ENCODE results near the gene CLTCL1.

The CLTCL1 gene

DNA sequence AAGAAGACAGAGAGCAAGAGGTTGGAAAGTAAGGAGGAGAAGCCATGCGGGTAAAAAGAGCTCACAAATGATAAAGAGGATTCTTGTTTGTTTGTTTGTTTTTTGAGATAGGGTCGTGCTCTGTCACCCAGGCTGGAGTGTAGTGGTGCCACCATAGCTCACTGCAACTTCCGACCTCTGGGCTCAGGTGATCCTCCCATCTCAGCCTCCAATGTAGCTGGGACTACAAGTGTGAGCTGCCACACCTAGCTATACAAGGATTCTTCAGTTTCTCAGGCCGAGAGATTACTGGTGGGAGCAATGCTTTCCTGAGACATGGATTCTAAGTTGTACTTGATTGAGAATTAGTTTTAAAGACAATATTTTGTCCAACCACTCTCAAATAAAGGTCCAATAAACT is 55.6 kb downstream of the CLTCL1 start:
- H3K36me3 ChIP-seq (ENCODE audit: control insufficient read depth in 2 of 2, insufficient read depth in 2 of 2, low read length in 2 of 2) = no peaks in the 10 kb centered on the region
- no peaks in the 10 kb centered on the region for H3K9me3 ChIP-seq (ENCODE audit: control insufficient read depth in 2 of 2, low read length in 2 of 2)
- no peak overlapping the region for H3K9ac ChIP-seq (ENCODE audit: low read depth in 1 of 2, low read length in 2 of 2)
- H3K4me3 ChIP-seq (ENCODE audit: low read length in 2 of 2) = no peak overlapping the region
- no peak overlapping the region for H3K27ac ChIP-seq (ENCODE audit: low read depth in 2 of 2, low read length in 2 of 2)
- H3K4me1 ChIP-seq (ENCODE audit: control insufficient read depth in 2 of 2, insufficient read depth in 2 of 2, low read length in 2 of 2) = no peaks in the 10 kb centered on the region
- no peaks in the 10 kb centered on the region for H3K27me3 ChIP-seq (ENCODE audit: control insufficient read depth in 2 of 2, insufficient read depth in 2 of 2, low read length in 2 of 2)

DNA sequence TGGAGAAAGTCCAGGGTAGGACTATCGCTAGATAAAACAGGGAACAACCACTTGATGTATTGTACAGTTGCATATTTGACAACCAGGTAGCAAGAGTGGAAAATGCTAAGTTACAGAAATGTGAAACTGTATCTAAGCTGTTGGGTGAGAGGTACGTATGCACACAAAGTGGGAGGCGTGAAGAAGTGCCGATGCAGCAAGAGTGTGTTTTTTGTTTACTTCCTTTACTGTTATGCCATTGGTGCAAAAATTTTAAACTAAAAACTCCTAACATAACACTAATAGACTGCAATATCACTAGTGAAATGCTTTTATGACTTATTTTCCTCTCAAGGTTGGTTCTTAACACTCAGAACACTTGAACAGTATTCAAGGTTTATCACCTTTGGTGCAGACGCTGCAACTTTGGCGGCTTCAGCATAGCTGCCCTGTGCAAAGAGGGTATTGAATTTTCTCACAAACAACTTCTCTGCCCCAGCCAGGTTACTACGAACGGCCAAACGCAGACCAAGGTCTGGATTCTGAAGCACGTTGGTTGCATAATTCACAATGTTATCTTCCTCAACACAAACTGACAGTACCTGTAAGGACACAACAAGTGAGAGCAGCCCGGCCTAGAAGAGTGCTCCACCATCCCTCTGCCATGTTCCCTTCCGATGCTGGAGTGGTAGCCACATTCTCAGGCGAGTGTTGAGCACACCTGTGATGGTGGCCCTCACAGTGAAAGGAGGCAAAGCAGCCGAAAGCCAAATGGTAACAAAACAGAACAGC is 57.2 kb downstream of the CLTCL1 start:
- Histone ChIP-seq H3K9ac (ENCODE audit: low read depth in 1 of 2, low read length in 2 of 2) (no peak overlapping the region), H3K9me3 (ENCODE audit: control insufficient read depth in 2 of 2, low read length in 2 of 2) (no peaks in the 10 kb centered on the region), H3K27me3 (ENCODE audit: control insufficient read depth in 2 of 2, insufficient read depth in 2 of 2, low read length in 2 of 2) (no peaks in the 10 kb centered on the region), H3K36me3 (ENCODE audit: control insufficient read depth in 2 of 2, insufficient read depth in 2 of 2, low read length in 2 of 2) (no peaks in the 10 kb centered on the region), H3K4me1 (ENCODE audit: control insufficient read depth in 2 of 2, insufficient read depth in 2 of 2, low read length in 2 of 2) (no peaks in the 10 kb centered on the region), H3K4me3 (ENCODE audit: low read length in 2 of 2) (no peak overlapping the region), H3K27ac (ENCODE audit: low read depth in 2 of 2, low read length in 2 of 2) (no peak overlapping the region)

DNA sequence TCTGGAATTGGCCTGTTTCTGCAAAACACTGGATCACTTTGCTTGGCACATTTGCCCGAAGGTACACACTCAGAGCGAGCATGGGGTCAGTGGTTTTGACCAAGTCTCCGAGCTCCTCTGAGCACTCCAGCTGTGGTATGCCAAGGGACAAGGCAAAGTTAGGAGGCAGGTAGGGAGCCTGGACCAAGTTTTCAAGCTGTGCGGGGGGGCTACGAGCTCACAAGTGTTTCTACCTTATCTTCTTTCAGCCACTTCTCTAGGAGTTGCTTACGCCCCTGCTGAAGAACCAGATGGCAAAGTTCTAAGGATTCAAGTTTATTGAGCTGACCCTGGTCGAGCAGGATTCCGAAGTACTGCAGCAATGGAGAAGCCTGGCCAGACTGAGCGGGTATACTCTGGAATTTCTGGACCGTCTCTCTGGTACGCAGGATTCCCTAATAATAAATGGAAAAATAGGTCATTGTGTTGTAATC is 58.3 kb downstream of the CLTCL1 start:
- no peaks in the 10 kb centered on the region for H3K9me3 ChIP-seq (ENCODE audit: control insufficient read depth in 2 of 2, low read length in 2 of 2)
- H3K27me3 ChIP-seq (ENCODE audit: control insufficient read depth in 2 of 2, insufficient read depth in 2 of 2, low read length in 2 of 2) = no peaks in the 10 kb centered on the region
- no peaks in the 10 kb centered on the region for H3K36me3 ChIP-seq (ENCODE audit: control insufficient read depth in 2 of 2, insufficient read depth in 2 of 2, low read length in 2 of 2)
- H3K9ac ChIP-seq (ENCODE audit: low read depth in 1 of 2, low read length in 2 of 2) = no peak overlapping the region
- H3K4me1 ChIP-seq (ENCODE audit: control insufficient read depth in 2 of 2, insufficient read depth in 2 of 2, low read length in 2 of 2) = no peaks in the 10 kb centered on the region
- H3K27ac ChIP-seq (ENCODE audit: low read depth in 2 of 2, low read length in 2 of 2) = no peak overlapping the region
- H3K4me3 ChIP-seq (ENCODE audit: low read length in 2 of 2) = no peak overlapping the region

DNA sequence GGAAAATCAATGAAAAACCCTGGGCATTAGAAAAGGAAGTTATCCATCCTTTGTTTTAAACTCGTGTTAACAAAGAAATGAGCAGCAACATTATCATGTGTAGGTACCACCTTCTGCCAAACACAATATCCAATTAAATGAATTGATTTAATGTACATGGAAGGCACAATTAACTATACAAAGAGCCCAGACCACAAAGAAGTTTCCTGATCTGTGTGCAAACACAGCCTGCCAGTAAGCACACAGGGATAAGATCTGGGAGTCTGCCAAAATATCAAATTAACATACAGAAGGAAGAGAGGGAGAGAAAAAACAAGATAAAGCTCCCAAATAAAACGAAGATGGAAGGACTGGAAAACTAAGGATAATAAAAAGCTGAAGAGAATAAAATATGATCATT is 58.9 kb downstream of the CLTCL1 start:
- Histone ChIP-seq H3K27ac (ENCODE audit: low read depth in 2 of 2, low read length in 2 of 2) (no peak overlapping the region), H3K9me3 (ENCODE audit: control insufficient read depth in 2 of 2, low read length in 2 of 2) (no peaks in the 10 kb centered on the region), H3K27me3 (ENCODE audit: control insufficient read depth in 2 of 2, insufficient read depth in 2 of 2, low read length in 2 of 2) (no peaks in the 10 kb centered on the region), H3K36me3 (ENCODE audit: control insufficient read depth in 2 of 2, insufficient read depth in 2 of 2, low read length in 2 of 2) (no peaks in the 10 kb centered on the region), H3K4me3 (ENCODE audit: low read length in 2 of 2) (no peak overlapping the region), H3K4me1 (ENCODE audit: control insufficient read depth in 2 of 2, insufficient read depth in 2 of 2, low read length in 2 of 2) (no peaks in the 10 kb centered on the region), H3K9ac (ENCODE audit: low read depth in 1 of 2, low read length in 2 of 2) (no peak overlapping the region)

DNA sequence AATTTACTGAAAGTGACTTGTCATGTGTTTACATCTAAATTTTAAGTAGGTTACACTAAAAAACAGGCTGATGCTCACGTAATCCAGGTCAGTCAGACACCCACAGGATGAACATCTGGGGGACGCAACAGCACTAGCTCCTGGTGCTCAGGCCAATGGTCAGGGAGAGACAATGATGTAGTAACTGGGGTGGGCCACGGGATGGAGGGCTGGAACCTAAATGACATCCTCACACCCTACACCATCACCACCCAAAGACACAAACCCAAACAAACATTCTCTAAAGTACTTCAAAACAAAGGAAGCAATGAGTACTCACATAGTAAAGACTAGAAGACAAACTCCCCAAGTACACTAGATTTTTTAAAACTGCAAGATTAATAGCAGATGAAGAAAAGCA is 59.5 kb downstream of the CLTCL1 start:
- Histone ChIP-seq H3K36me3 (ENCODE audit: control insufficient read depth in 2 of 2, insufficient read depth in 2 of 2, low read length in 2 of 2) (no peaks in the 10 kb centered on the region), H3K27me3 (ENCODE audit: control insufficient read depth in 2 of 2, insufficient read depth in 2 of 2, low read length in 2 of 2) (no peaks in the 10 kb centered on the region), H3K9ac (ENCODE audit: low read depth in 1 of 2, low read length in 2 of 2) (no peak overlapping the region), H3K9me3 (ENCODE audit: control insufficient read depth in 2 of 2, low read length in 2 of 2) (no peaks in the 10 kb centered on the region), H3K4me1 (ENCODE audit: control insufficient read depth in 2 of 2, insufficient read depth in 2 of 2, low read length in 2 of 2) (no peaks in the 10 kb centered on the region), H3K4me3 (ENCODE audit: low read length in 2 of 2) (no peak overlapping the region), H3K27ac (ENCODE audit: low read depth in 2 of 2, low read length in 2 of 2) (no peak overlapping the region)

DNA sequence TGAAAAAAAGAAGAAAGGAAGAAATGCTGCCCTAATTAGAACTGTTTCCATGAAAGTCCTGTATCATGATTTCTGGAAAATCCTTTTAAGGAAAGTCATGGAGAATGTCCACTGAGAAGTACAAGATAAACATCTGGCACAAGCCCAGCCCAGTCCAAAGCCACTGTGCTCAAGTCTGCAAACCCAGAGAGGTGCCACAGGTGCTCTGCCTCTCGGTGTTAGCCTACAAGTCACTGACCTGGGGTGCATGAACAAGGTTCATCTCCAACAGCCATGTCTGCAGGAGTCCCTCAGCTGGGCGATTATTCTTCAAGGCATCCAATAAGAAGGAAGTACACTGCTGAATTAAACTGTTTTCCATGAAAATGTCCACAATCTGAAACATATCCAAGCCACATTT is 61.9 kb downstream of the CLTCL1 start:
- H3K27ac ChIP-seq (ENCODE audit: low read depth in 2 of 2, low read length in 2 of 2) = no peak overlapping the region
- H3K9me3 ChIP-seq (ENCODE audit: control insufficient read depth in 2 of 2, low read length in 2 of 2) = no peaks in the 10 kb centered on the region
- H3K36me3 ChIP-seq (ENCODE audit: control insufficient read depth in 2 of 2, insufficient read depth in 2 of 2, low read length in 2 of 2) = no peaks in the 10 kb centered on the region
- no peak overlapping the region for H3K4me3 ChIP-seq (ENCODE audit: low read length in 2 of 2)
- H3K27me3 ChIP-seq (ENCODE audit: control insufficient read depth in 2 of 2, insufficient read depth in 2 of 2, low read length in 2 of 2) = no peaks in the 10 kb centered on the region
- H3K4me1 ChIP-seq (ENCODE audit: control insufficient read depth in 2 of 2, insufficient read depth in 2 of 2, low read length in 2 of 2) = no peaks in the 10 kb centered on the region
- no peak overlapping the region for H3K9ac ChIP-seq (ENCODE audit: low read depth in 1 of 2, low read length in 2 of 2)

DNA sequence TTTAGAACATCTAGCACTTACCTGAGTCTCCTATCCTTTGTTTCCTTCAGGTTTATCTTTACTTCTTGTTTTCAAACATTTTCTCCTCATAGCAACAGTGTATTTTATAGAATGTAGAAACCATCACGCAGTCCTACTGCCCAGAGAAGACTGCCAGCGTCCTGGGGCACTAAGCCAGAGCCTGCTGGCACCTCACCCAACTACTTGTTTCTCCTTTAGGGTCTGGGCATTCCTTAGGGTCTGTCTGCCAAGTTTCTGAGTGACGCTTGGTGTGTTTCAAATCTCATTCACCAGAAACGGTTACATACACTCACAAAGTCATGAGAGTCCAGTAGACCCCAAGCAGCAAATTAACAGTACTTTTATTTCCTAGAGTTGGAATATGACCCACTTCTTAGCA is 63.3 kb downstream of the CLTCL1 start:
- Histone ChIP-seq H3K27ac (ENCODE audit: low read depth in 2 of 2, low read length in 2 of 2) (no peak overlapping the region), H3K9ac (ENCODE audit: low read depth in 1 of 2, low read length in 2 of 2) (no peak overlapping the region), H3K9me3 (ENCODE audit: control insufficient read depth in 2 of 2, low read length in 2 of 2) (no peaks in the 10 kb centered on the region), H3K27me3 (ENCODE audit: control insufficient read depth in 2 of 2, insufficient read depth in 2 of 2, low read length in 2 of 2) (no peaks in the 10 kb centered on the region), H3K36me3 (ENCODE audit: control insufficient read depth in 2 of 2, insufficient read depth in 2 of 2, low read length in 2 of 2) (peaks cover 0 to 6% of the 10 kb centered on the region in 2 donors), H3K4me1 (ENCODE audit: control insufficient read depth in 2 of 2, insufficient read depth in 2 of 2, low read length in 2 of 2) (no peaks in the 10 kb centered on the region), H3K4me3 (ENCODE audit: low read length in 2 of 2) (no peak overlapping the region)

DNA sequence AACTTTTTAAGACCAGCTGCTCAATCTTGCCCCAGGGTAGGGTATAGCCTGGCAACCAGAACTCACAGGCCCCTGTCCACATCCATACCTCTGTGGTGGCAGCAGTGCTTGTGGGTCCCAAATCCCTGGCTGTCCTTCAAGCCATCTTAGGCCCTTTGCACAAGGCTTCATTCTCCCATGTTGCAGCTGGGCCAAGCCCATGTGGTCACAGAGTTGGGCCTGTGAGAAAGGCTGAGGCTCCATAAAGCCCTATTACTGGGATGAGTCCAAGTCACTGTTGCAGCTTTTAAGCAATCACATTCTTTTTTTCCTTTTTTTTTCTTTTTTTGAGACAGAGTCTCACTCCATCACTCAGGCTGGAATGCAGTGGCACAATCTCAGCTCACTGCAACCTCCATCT is 65.1 kb downstream of the CLTCL1 start:
- Histone ChIP-seq H3K27ac (ENCODE audit: low read depth in 2 of 2, low read length in 2 of 2) (no peak overlapping the region), H3K27me3 (ENCODE audit: control insufficient read depth in 2 of 2, insufficient read depth in 2 of 2, low read length in 2 of 2) (no peaks in the 10 kb centered on the region), H3K4me3 (ENCODE audit: low read length in 2 of 2) (no peak overlapping the region), H3K9me3 (ENCODE audit: control insufficient read depth in 2 of 2, low read length in 2 of 2) (no peaks in the 10 kb centered on the region), H3K9ac (ENCODE audit: low read depth in 1 of 2, low read length in 2 of 2) (no peak overlapping the region), H3K36me3 (ENCODE audit: control insufficient read depth in 2 of 2, insufficient read depth in 2 of 2, low read length in 2 of 2) (peaks cover 0 to 14% of the 10 kb centered on the region in 2 donors), H3K4me1 (ENCODE audit: control insufficient read depth in 2 of 2, insufficient read depth in 2 of 2, low read length in 2 of 2) (no peaks in the 10 kb centered on the region)

DNA sequence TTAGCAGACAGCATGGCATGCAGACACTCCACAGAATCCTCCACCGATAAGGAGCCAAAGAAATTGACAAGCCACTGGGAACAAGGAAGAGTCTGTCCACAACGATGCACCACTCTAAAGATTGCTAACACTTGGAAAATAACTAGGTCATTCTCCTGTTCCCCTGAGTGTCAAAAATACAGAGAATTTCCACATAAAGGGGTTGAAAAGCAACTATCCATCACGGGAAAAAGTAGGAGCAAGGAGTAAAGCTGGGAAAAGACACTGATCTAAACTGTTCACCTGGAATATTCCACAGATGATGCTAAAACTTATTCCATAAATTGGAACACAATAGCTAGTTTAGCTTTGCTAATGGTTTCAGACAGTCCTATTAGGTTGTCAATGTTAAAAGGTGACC is 66.0 kb downstream of the CLTCL1 start:
- Histone ChIP-seq H3K36me3 (ENCODE audit: control insufficient read depth in 2 of 2, insufficient read depth in 2 of 2, low read length in 2 of 2) (peaks cover 0 to 14% of the 10 kb centered on the region in 2 donors), H3K27me3 (ENCODE audit: control insufficient read depth in 2 of 2, insufficient read depth in 2 of 2, low read length in 2 of 2) (no peaks in the 10 kb centered on the region), H3K4me3 (ENCODE audit: low read length in 2 of 2) (no peak overlapping the region), H3K9me3 (ENCODE audit: control insufficient read depth in 2 of 2, low read length in 2 of 2) (no peaks in the 10 kb centered on the region), H3K9ac (ENCODE audit: low read depth in 1 of 2, low read length in 2 of 2) (no peak overlapping the region), H3K4me1 (ENCODE audit: control insufficient read depth in 2 of 2, insufficient read depth in 2 of 2, low read length in 2 of 2) (no peaks in the 10 kb centered on the region), H3K27ac (ENCODE audit: low read depth in 2 of 2, low read length in 2 of 2) (no peak overlapping the region)

DNA sequence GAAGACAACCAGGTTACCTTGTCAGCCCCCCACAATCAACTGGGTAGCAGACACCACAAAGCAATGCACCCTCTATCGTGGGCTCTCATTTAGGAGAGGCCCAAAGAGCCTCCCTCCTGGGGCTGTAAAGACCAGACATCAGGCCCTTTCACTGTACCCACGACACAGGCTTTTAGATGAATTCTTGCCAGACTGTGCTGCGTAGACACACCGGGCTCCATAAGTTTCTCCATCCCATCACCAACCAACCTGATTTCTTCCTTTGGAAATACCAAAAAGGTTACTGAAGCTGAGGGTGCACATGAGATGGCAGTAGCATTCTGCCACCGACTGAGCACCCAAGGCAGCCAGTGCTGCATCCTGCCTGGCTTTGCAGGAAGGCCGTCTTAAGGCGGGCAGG is 66.5 kb downstream of the CLTCL1 start:
- no peak overlapping the region for H3K4me3 ChIP-seq (ENCODE audit: low read length in 2 of 2)
- H3K27me3 ChIP-seq (ENCODE audit: control insufficient read depth in 2 of 2, insufficient read depth in 2 of 2, low read length in 2 of 2) = no peaks in the 10 kb centered on the region
- peaks cover 0 to 14% of the 10 kb centered on the region in 2 donors for H3K36me3 ChIP-seq (ENCODE audit: control insufficient read depth in 2 of 2, insufficient read depth in 2 of 2, low read length in 2 of 2)
- no peak overlapping the region for H3K27ac ChIP-seq (ENCODE audit: low read depth in 2 of 2, low read length in 2 of 2)
- H3K9me3 ChIP-seq (ENCODE audit: control insufficient read depth in 2 of 2, low read length in 2 of 2) = no peaks in the 10 kb centered on the region
- H3K4me1 ChIP-seq (ENCODE audit: control insufficient read depth in 2 of 2, insufficient read depth in 2 of 2, low read length in 2 of 2) = no peaks in the 10 kb centered on the region
- H3K9ac ChIP-seq (ENCODE audit: low read depth in 1 of 2, low read length in 2 of 2) = no peak overlapping the region
